Measurements from ENCODE around the gene ODF2.
"Not testable (repeated sequence)": the region's sequence is repeated elsewhere in the genome, so short reads cannot be mapped to it uniquely, and the experiment has no call there.

ODF2 gene

DNA sequence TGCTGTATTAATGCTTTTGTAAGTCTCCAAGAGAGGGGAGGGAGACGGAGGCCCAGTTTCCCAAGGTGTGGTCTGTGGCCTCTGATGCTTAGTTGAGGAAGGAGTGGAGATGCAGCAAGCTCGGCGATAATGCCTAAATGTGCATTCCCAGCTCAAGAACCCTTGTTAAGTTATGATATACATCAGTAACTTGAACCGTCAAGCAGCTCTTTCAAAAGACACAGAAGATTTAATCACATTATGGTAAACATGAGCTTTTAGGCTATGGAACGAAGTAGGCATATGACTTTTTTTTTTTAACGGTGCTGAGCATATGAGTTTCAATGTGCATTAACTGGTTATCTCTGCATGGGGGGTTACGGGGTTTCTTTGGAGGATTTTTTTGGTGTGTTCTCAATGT, 26.4 kb downstream of the ODF2 start:
- ATAC-seq (no peak), DNase-seq (no peak)

DNA sequence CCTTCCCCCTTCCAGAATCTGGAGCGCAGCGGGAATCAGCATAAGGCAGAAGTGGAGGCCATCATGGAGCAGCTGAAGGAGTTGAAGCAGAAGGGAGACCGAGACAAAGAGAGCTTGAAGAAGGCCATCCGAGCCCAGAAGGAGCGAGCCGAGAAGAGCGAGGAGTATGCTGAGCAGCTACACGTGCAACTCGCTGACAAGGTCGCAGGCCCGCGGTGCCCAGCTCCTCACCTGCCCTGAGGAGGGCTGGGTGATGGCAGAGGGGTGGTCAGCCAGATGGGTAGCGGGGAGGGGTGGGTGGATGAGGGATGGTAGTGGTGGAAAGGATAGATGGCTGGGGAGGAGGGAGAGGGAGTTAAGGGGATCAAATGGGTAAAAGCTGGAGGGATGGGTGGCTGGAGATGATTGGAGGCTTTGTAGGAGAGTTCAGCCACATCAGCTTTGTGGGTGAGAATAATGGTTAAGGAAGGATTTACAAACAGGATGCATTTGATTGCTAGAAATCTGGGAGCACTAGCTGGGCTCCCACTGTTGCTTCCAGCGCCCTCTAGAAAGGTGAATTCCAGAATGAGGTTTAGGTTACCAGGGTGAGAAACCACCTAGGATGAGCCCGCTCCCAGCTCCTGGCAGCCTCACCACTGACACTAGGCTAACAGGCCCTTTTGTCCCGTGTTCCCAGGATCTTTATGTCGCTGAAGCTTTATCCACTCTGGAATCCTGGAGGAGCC, 29.0 kb downstream of the ODF2 start:
- DNase-seq: no peak
- ATAC-seq: no peak

- no peak for ATAC-seq
Measured at GRCh38 chr9:128485414-128485855, 29.6 kb downstream of the ODF2 start.

GRCh38 chr9:128486201-128486600, 30.4 kb downstream of the ODF2 start:
- ATAC-seq (no peak), DNase-seq (no peak)

More at GRCh38 chr9:128485414-128485855, 29.6 kb downstream of the ODF2 start:
- no peak for DNase-seq

GRCh38 chr9:128493424-128493823, 37.6 kb downstream of the ODF2 start:
- no peak for DNase-seq
- no peak for ATAC-seq

DNA sequence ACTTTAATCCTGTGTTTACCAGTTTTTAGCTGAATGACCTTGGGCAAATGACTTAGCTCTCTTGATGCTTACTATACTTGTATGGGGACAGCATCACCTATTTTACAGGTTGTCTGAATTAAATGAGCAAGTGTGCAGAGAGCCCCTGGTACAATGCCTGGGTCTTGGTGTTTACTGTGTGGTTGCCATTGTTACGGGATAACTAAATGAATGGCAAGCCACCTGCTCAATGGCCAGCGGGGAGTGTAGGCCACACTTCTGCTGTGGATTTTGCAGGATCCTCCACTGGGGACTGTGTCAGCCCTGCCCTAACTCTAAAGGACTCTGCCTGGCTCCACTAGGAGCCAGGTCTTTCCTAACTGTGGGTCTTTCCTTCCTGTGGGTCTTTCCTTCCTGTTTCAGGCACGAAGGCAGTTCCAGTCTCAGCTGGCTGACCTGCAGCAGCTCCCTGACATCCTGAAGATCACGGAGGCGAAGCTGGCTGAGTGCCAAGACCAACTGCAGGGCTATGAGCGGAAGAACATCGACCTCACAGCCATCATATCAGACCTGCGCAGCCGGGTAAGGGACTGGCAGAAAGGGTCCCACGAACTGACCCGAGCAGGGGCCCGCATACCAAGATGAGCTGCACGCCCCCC, 38.4 kb downstream of the ODF2 start:
- no peak for ATAC-seq
- DNase-seq: no peak

DNA sequence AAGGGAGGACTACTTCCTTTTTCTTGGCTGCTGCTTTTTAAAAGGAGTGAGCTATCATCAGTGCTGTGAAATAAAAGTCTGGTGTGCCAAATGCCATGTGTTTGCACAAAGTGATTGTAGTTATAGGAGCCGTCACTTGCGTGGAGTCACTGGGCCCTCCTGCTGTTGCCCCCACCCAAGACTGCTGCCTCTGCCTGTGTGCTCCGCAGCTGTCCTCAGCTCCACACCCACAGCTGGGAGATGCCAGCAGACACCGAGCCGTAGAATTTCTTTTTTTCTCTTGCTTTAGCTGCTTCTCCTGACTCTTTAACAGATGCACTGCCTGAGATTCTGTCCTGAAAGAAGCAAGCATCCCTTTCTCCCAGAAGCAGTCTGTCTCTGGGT, 38.9 kb downstream of the ODF2 start:
- ATAC-seq: no peak
- DNase-seq: no peak

DNA sequence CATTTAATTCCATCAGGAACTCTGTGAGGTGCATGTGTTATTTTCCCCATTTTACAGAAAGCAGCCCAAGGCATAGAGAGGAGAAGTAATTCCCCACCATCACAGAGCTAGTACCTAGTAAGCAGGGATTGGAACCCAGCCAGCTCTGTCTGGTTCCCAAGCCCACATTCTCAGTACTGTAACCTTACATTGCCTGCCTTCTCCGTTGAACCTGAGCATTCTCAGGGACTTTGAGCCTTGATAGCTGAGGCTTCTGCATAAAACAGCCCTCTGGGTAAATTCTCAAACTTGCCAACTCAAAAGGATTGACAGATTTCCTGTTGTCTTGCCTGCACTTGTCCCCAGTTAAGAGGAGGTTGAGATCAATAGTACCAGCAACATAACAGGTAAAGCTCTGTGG, 39.5 kb downstream of the ODF2 start:
- no peak for DNase-seq
- no peak for ATAC-seq

GRCh38 chr9:128495804-128496417, 40.1 kb downstream of the ODF2 start:
- no peak for ATAC-seq
- DNase-seq: no peak

- no peak for DNase-seq
- no peak for ATAC-seq
Measured at GRCh38 chr9:128497824-128498610, 42.2 kb downstream of the ODF2 start.

- DNase-seq (no peak), ATAC-seq (no peak)
Measured at GRCh38 chr9:128498911-128499310, 43.1 kb downstream of the ODF2 start.

GRCh38 chr9:128499920-128500319, 44.1 kb downstream of the ODF2 start:
- DNase-seq: no peak
- ATAC-seq: no peak

DNA sequence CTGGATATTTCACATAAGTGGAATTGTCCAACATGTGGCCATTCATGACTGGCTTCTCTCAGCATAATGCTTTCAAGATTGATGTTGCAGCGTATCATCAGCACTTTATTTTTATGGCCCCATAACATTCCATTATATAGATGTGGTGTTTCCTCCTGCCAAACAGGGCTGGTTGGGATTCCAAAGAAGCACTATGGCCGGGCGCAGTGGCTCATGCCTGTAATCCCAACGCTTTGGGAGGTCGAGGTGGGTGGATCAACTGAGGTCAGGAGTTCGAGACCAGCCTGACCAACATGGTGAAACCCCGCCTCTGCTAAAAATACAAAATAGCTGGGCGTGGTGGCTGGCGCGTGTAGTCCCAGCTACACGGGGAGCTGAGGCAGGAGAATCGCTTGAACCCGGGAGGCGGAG, 47.6 kb downstream of the ODF2 start:
- not testable (repeated sequence) for ATAC-seq, DNase-seq

GRCh38 chr9:128503870-128504269, 48.1 kb downstream of the ODF2 start:
- peak; percentile 13 for DNase-seq
- ATAC-seq: no peak

GRCh38 chr9:128504485-128505413, 48.9 kb downstream of the ODF2 start, which contains the start of gene GLE1:
Gene GLE1, plus strand, starts transcription at chr9:128504719. Its CDS starts 87 bp downstream, at chr9:128504806.
- DNase-seq (peak; percentile 100), ATAC-seq (peak; percentile 95)

- no peak for DNase-seq
- no peak for ATAC-seq
Measured at GRCh38 chr9:128505414-128505765, 49.6 kb downstream of the ODF2 start.

DNA sequence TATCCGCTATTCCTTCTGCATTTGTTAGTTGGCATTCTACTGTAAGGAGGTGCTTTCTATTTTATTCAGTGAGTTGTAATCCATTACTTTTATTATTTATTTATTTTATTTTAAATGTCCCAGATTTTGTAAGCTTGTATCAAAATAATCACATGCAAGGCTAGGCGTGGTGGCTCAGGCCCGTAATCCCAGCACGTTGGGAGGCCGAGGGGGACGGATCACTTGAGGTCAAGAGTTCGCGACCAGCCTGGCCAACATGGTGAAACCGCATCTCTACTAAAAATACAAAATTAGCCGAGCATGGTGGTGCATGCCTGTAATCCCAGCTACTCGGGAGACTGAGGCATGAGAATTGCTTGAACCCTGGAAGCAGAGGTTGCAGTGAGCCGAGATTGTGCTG, 50.1 kb downstream of the ODF2 start:
- not testable (repeated sequence) for ATAC-seq, DNase-seq

GRCh38 chr9:128512820-128513219, 57.0 kb downstream of the ODF2 start:
- ATAC-seq (no peak), DNase-seq (no peak)

- DNase-seq (no peak), ATAC-seq (no peak)
Measured at GRCh38 chr9:128521956-128522355, 66.2 kb downstream of the ODF2 start.

GRCh38 chr9:128523199-128523925, 67.6 kb downstream of the ODF2 start:
- DNase-seq: no peak
- ATAC-seq: no peak

GRCh38 chr9:128526720-128527119, 70.9 kb downstream of the ODF2 start:
- DNase-seq: no peak
- no peak for ATAC-seq
